ENCODE measurements around the gene TMC1.
A peak's percentile ranks its signal among the peaks of the same experiment; 100 is the strongest.

The TMC1 gene

GRCh38 chr9:72577212-72577753 is 55.9 kb downstream of the TMC1 start:
- no peak for DNase-seq (ENCODE audit: low spot score)
- Histone ChIP-seq H3K27ac (peak overlapping the region; percentile 27 to 64), H3K4me3 (peak overlapping the region; percentile 47)
- no peak for TF ChIP-seq CTCF (IDR thresholded peaks at IDR 0.05)

- peak; percentile 74 for DNase-seq (ENCODE audit: low spot score)
- TF ChIP-seq CTCF (IDR thresholded peaks at IDR 0.05): no peak
- peak overlapping the region; percentile 47 for H3K4me3 ChIP-seq
- peak overlapping the region in 1 of 2 donors; percentile 64 for H3K27ac ChIP-seq
Measured at GRCh38 chr9:72579190-72579589, 57.8 kb downstream of the TMC1 start.

GRCh38 chr9:72579880-72580550 is 58.6 kb downstream of the TMC1 start:
- Histone ChIP-seq H3K4me3 (no peak overlapping the region), H3K27ac (no peak overlapping the region)
- no peak for TF ChIP-seq CTCF (IDR thresholded peaks at IDR 0.05)
- no peak for DNase-seq (ENCODE audit: low spot score)

- Histone ChIP-seq H3K4me3 (no peak overlapping the region), H3K27ac (no peak overlapping the region)
- TF ChIP-seq CTCF (IDR thresholded peaks at IDR 0.05): no peak
- DNase-seq (ENCODE audit: low spot score): no peak
Measured at GRCh38 chr9:72581694-72582093, 60.3 kb downstream of the TMC1 start.

GRCh38 chr9:72583370-72583769 is 62.0 kb downstream of the TMC1 start:
- Histone ChIP-seq H3K27ac (no peak overlapping the region), H3K4me3 (no peak overlapping the region)
- DNase-seq (ENCODE audit: low spot score): no peak
- TF ChIP-seq CTCF (IDR thresholded peaks at IDR 0.05): no peak

GRCh38 chr9:72586388-72587130 is 65.2 kb downstream of the TMC1 start:
- H3K4me3 ChIP-seq: no peak overlapping the region
- peak overlapping the region in 1 of 2 donors; percentile 19 for H3K27ac ChIP-seq
- DNase-seq (ENCODE audit: low spot score): no peak
- no peak for TF ChIP-seq CTCF (IDR thresholded peaks at IDR 0.05)
